K562 (cell line): ENCODE results near the gene USP4.
"Not testable (repeated sequence)": the region's sequence is repeated elsewhere in the genome, so short reads cannot be mapped to it uniquely, and the experiment has no call there.

ENCODE experiments used
- BACH1 ChIP-seq: fragments of 200-800 bp; sonication (Bioruptor generic); IDR thresholded peaks from 2 replicates; pipeline ENCODE4 v1.6.1; 2016; ENCODE audit warnings: missing genetic modification characterization, missing compliant biosample characterization
- CHD1 ChIP-seq: fragments of 200-600 bp; sonication (generic); IDR thresholded peaks from one replicate; pipeline ENCODE4 v1.6.1; 2012; ENCODE audit warnings: mild to moderate bottlenecking, moderate library complexity, low read length, inconsistent platforms
- CTCF ChIP-seq, 3 experiments: IDR thresholded peaks in 2 of 3; conservative IDR thresholded peaks in 1 of 3; 2 replicates each; pipeline ENCODE4 v1.5.1; 2011 to 2012; ENCODE audit warnings: low read length in 3 of 3, mild to moderate bottlenecking in 3 of 3, control low read depth in 2 of 3, improper control_type of control experiment in 1 of 3, inconsistent platforms in 1 of 3, low read depth in 1 of 3, mixed read lengths in 1 of 3, moderate library complexity in 1 of 3; ENCODE audit not compliant: insufficient read depth in 2 of 3
- EHMT2 ChIP-seq: fragments of 450-650 bp; IDR thresholded peaks from 2 replicates; pipeline ENCODE4 v1.6.1; 2018; ENCODE audit warnings: antibody characterized with exemption
- EZH2 ChIP-seq: IDR thresholded peaks from 2 replicates; pipeline ENCODE4 v1.6.1; 2012; ENCODE audit warnings: low read depth, mild to moderate bottlenecking, inconsistent platforms, low read length, borderline replicate concordance
- NCOA1 ChIP-seq: fragments of 450-650 bp; IDR thresholded peaks from 2 replicates; pipeline ENCODE4 v1.6.1; 2016; ENCODE audit warnings: low read depth
- RAD21 ChIP-seq, 2 experiments: fragments of 250-450 bp in 1 of 2; fragments of 450-650 bp in 1 of 2; sonication (Bioruptor Pico) in 1 of 2; formaldehyde crosslinking in 1 of 2; IDR thresholded peaks in 1 of 2; conservative IDR thresholded peaks in 1 of 2; 2 replicates each; pipeline versions ENCODE4 v1.4.0 to v1.8.0; 2020 to 2022; ENCODE audit warnings: mild to moderate bottlenecking in 2 of 2, moderate library complexity in 1 of 2
- REST ChIP-seq, 2 experiments: fragments of 450-650 bp; formaldehyde crosslinking in 1 of 2; IDR thresholded peaks; 2 replicates each; pipeline versions ENCODE4 v1.4.0 to v1.6.1; 2014 to 2020; ENCODE audit warnings: mild to moderate bottlenecking in 2 of 2, borderline replicate concordance in 1 of 2, low read depth in 1 of 2
- RFX5 ChIP-seq: IDR thresholded peaks from 2 replicates; pipeline ENCODE4 v1.6.1; 2011; ENCODE audit warnings: low read depth, mild to moderate bottlenecking, improper control_type of control experiment, low read length
- TEAD1 ChIP-seq, 2 experiments: fragments of 450-650 bp in 1 of 2; sonication (generic) in 1 of 2; formaldehyde crosslinking; IDR thresholded peaks; 2 replicates each; pipeline versions ENCODE4 v1.4.0 to v1.8.0; 2020 to 2022; ENCODE audit warnings: mild to moderate bottlenecking in 2 of 2, missing genetic modification reagents in 1 of 2
- ZFX ChIP-seq: sonication (generic); formaldehyde crosslinking; IDR thresholded peaks from 2 replicates; pipeline ENCODE4 v1.8.0; 2022; ENCODE audit warnings: mild to moderate bottlenecking, missing genetic modification reagents, moderate library complexity
- ZKSCAN1 ChIP-seq: fragments of 150-350 bp; IDR thresholded peaks from 2 replicates; pipeline ENCODE4 v1.6.1; 2016; ENCODE audit warnings: low read depth, low read length

GRCh38 chr3:49240091-49240490 lies 99.8 kb downstream of the USP4 start:
- TF ChIP-seq TEAD1 (CRISPR knock-in tag; IDR thresholded peaks at IDR 0.05); REST (IDR thresholded peaks at IDR 0.05; ENCODE audit: borderline replicate concordance); REST (CRISPR knock-in tag; IDR thresholded peaks at IDR 0.05; ENCODE audit: low read depth); RAD21 (CRISPR knock-in tag; conservative IDR thresholded peaks at IDR 0.05 in 1 of 2, IDR thresholded peaks at IDR 0.05 in 1 of 2); CTCF (IDR thresholded peaks at IDR 0.05 in 2 of 3, conservative IDR thresholded peaks at IDR 0.05 in 1 of 3; ENCODE audit: insufficient read depth in 2 of 3, low read depth in 1 of 3, low read length in 3 of 3); BACH1 (tag); EHMT2; ZKSCAN1; RFX5; CHD1; ZFX; NCOA1; EZH2: not testable (repeated sequence)
